ENCODE data around the gene EGFL7.

Gene EGFL7

GRCh38 chr9:136645352-136645902 lies 17.3 kb upstream of the EGFL7 start:
- Histone ChIP-seq H3K27ac (ENCODE audit: insufficient read depth, low read length, poor library complexity, severe bottlenecking) (no peak overlapping the region), H3K4me1 (ENCODE audit: control insufficient read depth, insufficient read depth, low read length, poor library complexity, severe bottlenecking) (peaks cover 8% of the 10 kb centered on the region)

GRCh38 chr9:136645903-136646754 lies 16.6 kb upstream of the EGFL7 start:
- Histone ChIP-seq H3K36me3 (ENCODE audit: control insufficient read depth, insufficient read depth, low read length) (no peaks in the 10 kb centered on the region), H3K9me3 (ENCODE audit: control insufficient read depth, low read length) (no peaks in the 10 kb centered on the region), H3K27ac (ENCODE audit: insufficient read depth, low read length, poor library complexity, severe bottlenecking) (no peak overlapping the region), H3K4me1 (ENCODE audit: control insufficient read depth, insufficient read depth, low read length, poor library complexity, severe bottlenecking) (peaks cover 8% of the 10 kb centered on the region), H3K27me3 (replicated peaks; ENCODE audit: control insufficient read depth, insufficient read depth, low read length, poor library complexity, severe bottlenecking) (peaks cover 24% of the 10 kb centered on the region), H3K4me3 (ENCODE audit: insufficient read depth, low read depth, low read length, poor library complexity, severe bottlenecking) (no peak overlapping the region)
- DNase-seq: no peak

More at GRCh38 chr9:136645352-136645902, 17.3 kb upstream of the EGFL7 start:
- Histone ChIP-seq H3K9me3 (ENCODE audit: control insufficient read depth, low read length) (no peaks in the 10 kb centered on the region), H3K4me3 (ENCODE audit: insufficient read depth, low read depth, low read length, poor library complexity, severe bottlenecking) (no peak overlapping the region), H3K36me3 (ENCODE audit: control insufficient read depth, insufficient read depth, low read length) (no peaks in the 10 kb centered on the region), H3K27me3 (replicated peaks; ENCODE audit: control insufficient read depth, insufficient read depth, low read length, poor library complexity, severe bottlenecking) (peaks cover 24% of the 10 kb centered on the region)
- no peak for DNase-seq

- Histone ChIP-seq H3K27ac (ENCODE audit: insufficient read depth, low read length, poor library complexity, severe bottlenecking) (no peak overlapping the region), H3K4me3 (ENCODE audit: insufficient read depth, low read depth, low read length, poor library complexity, severe bottlenecking) (no peak overlapping the region), H3K27me3 (replicated peaks; ENCODE audit: control insufficient read depth, insufficient read depth, low read length, poor library complexity, severe bottlenecking) (peaks cover 24% of the 10 kb centered on the region), H3K4me1 (ENCODE audit: control insufficient read depth, insufficient read depth, low read length, poor library complexity, severe bottlenecking) (peaks cover 8% of the 10 kb centered on the region), H3K9me3 (ENCODE audit: control insufficient read depth, low read length) (no peaks in the 10 kb centered on the region), H3K36me3 (ENCODE audit: control insufficient read depth, insufficient read depth, low read length) (no peaks in the 10 kb centered on the region)
- DNase-seq: no peak
These were observed 15.6 kb upstream of the EGFL7 start for GRCh38 chr9:136646827-136647711.

- no peak overlapping the region for H3K4me3 ChIP-seq (ENCODE audit: insufficient read depth, low read depth, low read length, poor library complexity, severe bottlenecking)
- peaks cover 24% of the 10 kb centered on the region for H3K27me3 ChIP-seq (replicated peaks; ENCODE audit: control insufficient read depth, insufficient read depth, low read length, poor library complexity, severe bottlenecking)
- no peaks in the 10 kb centered on the region for H3K36me3 ChIP-seq (ENCODE audit: control insufficient read depth, insufficient read depth, low read length)
- no peaks in the 10 kb centered on the region for H3K9me3 ChIP-seq (ENCODE audit: control insufficient read depth, low read length)
- H3K27ac ChIP-seq (ENCODE audit: insufficient read depth, low read length, poor library complexity, severe bottlenecking): no peak overlapping the region
- no peak for DNase-seq
- peaks cover 8% of the 10 kb centered on the region for H3K4me1 ChIP-seq (ENCODE audit: control insufficient read depth, insufficient read depth, low read length, poor library complexity, severe bottlenecking)
These were observed 14.0 kb upstream of the EGFL7 start for GRCh38 chr9:136648751-136649150.

GRCh38 chr9:136650021-136650420 lies 12.7 kb upstream of the EGFL7 start:
- Histone ChIP-seq H3K27ac (ENCODE audit: insufficient read depth, low read length, poor library complexity, severe bottlenecking) (no peak overlapping the region), H3K27me3 (replicated peaks; ENCODE audit: control insufficient read depth, insufficient read depth, low read length, poor library complexity, severe bottlenecking) (peaks cover 11% of the 10 kb centered on the region), H3K4me1 (ENCODE audit: control insufficient read depth, insufficient read depth, low read length, poor library complexity, severe bottlenecking) (no peaks in the 10 kb centered on the region), H3K4me3 (ENCODE audit: insufficient read depth, low read depth, low read length, poor library complexity, severe bottlenecking) (no peak overlapping the region), H3K36me3 (ENCODE audit: control insufficient read depth, insufficient read depth, low read length) (no peaks in the 10 kb centered on the region), H3K9me3 (ENCODE audit: control insufficient read depth, low read length) (no peaks in the 10 kb centered on the region)
- DNase-seq: no peak

GRCh38 chr9:136650648-136651047 lies 12.1 kb upstream of the EGFL7 start:
- no peak for DNase-seq
- H3K27me3 ChIP-seq (replicated peaks; ENCODE audit: control insufficient read depth, insufficient read depth, low read length, poor library complexity, severe bottlenecking): peaks cover 9% of the 10 kb centered on the region
- no peaks in the 10 kb centered on the region for H3K4me1 ChIP-seq (ENCODE audit: control insufficient read depth, insufficient read depth, low read length, poor library complexity, severe bottlenecking)
- no peak overlapping the region for H3K4me3 ChIP-seq (ENCODE audit: insufficient read depth, low read depth, low read length, poor library complexity, severe bottlenecking)
- H3K36me3 ChIP-seq (ENCODE audit: control insufficient read depth, insufficient read depth, low read length): no peaks in the 10 kb centered on the region
- no peaks in the 10 kb centered on the region for H3K9me3 ChIP-seq (ENCODE audit: control insufficient read depth, low read length)
- no peak overlapping the region for H3K27ac ChIP-seq (ENCODE audit: insufficient read depth, low read length, poor library complexity, severe bottlenecking)

GRCh38 chr9:136651860-136652259 lies 10.9 kb upstream of the EGFL7 start:
- Histone ChIP-seq H3K4me3 (ENCODE audit: insufficient read depth, low read depth, low read length, poor library complexity, severe bottlenecking) (no peak overlapping the region), H3K36me3 (ENCODE audit: control insufficient read depth, insufficient read depth, low read length) (no peaks in the 10 kb centered on the region), H3K4me1 (ENCODE audit: control insufficient read depth, insufficient read depth, low read length, poor library complexity, severe bottlenecking) (no peaks in the 10 kb centered on the region), H3K9me3 (ENCODE audit: control insufficient read depth, low read length) (no peaks in the 10 kb centered on the region), H3K27me3 (replicated peaks; ENCODE audit: control insufficient read depth, insufficient read depth, low read length, poor library complexity, severe bottlenecking) (peaks cover 15% of the 10 kb centered on the region), H3K27ac (ENCODE audit: insufficient read depth, low read length, poor library complexity, severe bottlenecking) (no peak overlapping the region)
- no peak for DNase-seq

- Histone ChIP-seq H3K4me1 (ENCODE audit: control insufficient read depth, insufficient read depth, low read length, poor library complexity, severe bottlenecking) (peaks cover 3% of the 10 kb centered on the region), H3K27me3 (replicated peaks; ENCODE audit: control insufficient read depth, insufficient read depth, low read length, poor library complexity, severe bottlenecking) (peaks cover 29% of the 10 kb centered on the region), H3K4me3 (ENCODE audit: insufficient read depth, low read depth, low read length, poor library complexity, severe bottlenecking) (no peak overlapping the region), H3K27ac (ENCODE audit: insufficient read depth, low read length, poor library complexity, severe bottlenecking) (no peak overlapping the region), H3K9me3 (ENCODE audit: control insufficient read depth, low read length) (no peaks in the 10 kb centered on the region), H3K36me3 (ENCODE audit: control insufficient read depth, insufficient read depth, low read length) (no peaks in the 10 kb centered on the region)
- no peak for DNase-seq
These were observed 9.2 kb upstream of the EGFL7 start for GRCh38 chr9:136653323-136654079.

- no peak for DNase-seq
- Histone ChIP-seq H3K9me3 (ENCODE audit: control insufficient read depth, low read length) (no peaks in the 10 kb centered on the region), H3K27ac (ENCODE audit: insufficient read depth, low read length, poor library complexity, severe bottlenecking) (no peak overlapping the region), H3K27me3 (replicated peaks; ENCODE audit: control insufficient read depth, insufficient read depth, low read length, poor library complexity, severe bottlenecking) (peaks cover 40% of the 10 kb centered on the region), H3K4me3 (ENCODE audit: insufficient read depth, low read depth, low read length, poor library complexity, severe bottlenecking) (no peak overlapping the region), H3K4me1 (ENCODE audit: control insufficient read depth, insufficient read depth, low read length, poor library complexity, severe bottlenecking) (peaks cover 14% of the 10 kb centered on the region), H3K36me3 (ENCODE audit: control insufficient read depth, insufficient read depth, low read length) (no peaks in the 10 kb centered on the region)
These were observed 7.7 kb upstream of the EGFL7 start for GRCh38 chr9:136654820-136655535.

All from effector memory CD4-positive, alpha-beta T cell (primary cell).